IMR-90 (cell line): ENCODE results near the gene DCHS1. TPM values are rescaled to one million over a fixed set of nuclear protein-coding genes. Genes with fewer than 3 reads are reported as not detected.

Experiments used
- ATAC-seq: fragments of 200-7000 bp; cut with Tn5 transposase; 2 replicates; pipeline ENCODE4 v1.9.1; 2020; ENCODE audit warnings: low read depth, mild to moderate bottlenecking, moderate library complexity
- BruUV-seq: library from RNA; stranded (reverse); fragments of 400-500 nt; replicated peaks from 2 replicates; lab custom pipeline; 2021; lab: Mats Ljungman, UMichigan
- CTCF ChIA-PET: fragments of 300-600 bp; formaldehyde crosslinking; extraction: SDS; loops from one replicate; lab custom pipeline; 2021; ENCODE audit warnings: antibody characterized with exemption; lab: Yijun Ruan, JAX
- POLR2A ChIA-PET: fragments of 300-600 bp; sonication (Branson Sonifier 250); formaldehyde crosslinking; loops from one replicate; lab custom pipeline; 2022; ENCODE audit warnings: antibody characterized with exemption; ENCODE audit not compliant: unreplicated experiment; lab: Charles Lee
- DNase-seq: peaks from one replicate; pipeline ENCODE4 v3.0.0; 2013
- H2AFZ ChIP-seq: replicated peaks from 2 replicates; pipeline ENCODE3; 2013; ENCODE audit warnings: low read length, mild to moderate bottlenecking; ENCODE audit not compliant: poor library complexity
- H2AK5ac ChIP-seq: 2 replicates; pipeline ENCODE4 v1.6.1; 2013; ENCODE audit warnings: low read depth, low read length, inconsistent platforms
- H2AK9ac ChIP-seq: replicated peaks from 2 replicates; pipeline ENCODE3; 2013; ENCODE audit warnings: mild to moderate bottlenecking, low read depth, low read length, moderate library complexity; ENCODE audit not compliant: poor library complexity
- H2BK120ac ChIP-seq: 2 replicates; pipeline ENCODE4 v1.6.1; 2013; ENCODE audit warnings: low read depth, low read length, inconsistent platforms
- H2BK15ac ChIP-seq: 3 replicates; pipeline ENCODE4 v1.6.1; 2013; ENCODE audit warnings: low read depth, low read length, inconsistent platforms
- H2BK20ac ChIP-seq: 2 replicates; pipeline ENCODE4 v1.6.1; 2013; ENCODE audit warnings: low read depth, mild to moderate bottlenecking, inconsistent platforms, low read length, moderate library complexity
- H2BK5ac ChIP-seq: 2 replicates; pipeline ENCODE4 v1.6.1; 2013; ENCODE audit warnings: mild to moderate bottlenecking, low read depth, low read length, inconsistent platforms; ENCODE audit not compliant: poor library complexity, severe bottlenecking
- H3K14ac ChIP-seq: replicated peaks from 2 replicates; pipeline ENCODE4 v1.6.1; 2013; ENCODE audit warnings: low read depth, low read length, inconsistent platforms
- H3K18ac ChIP-seq: 2 replicates; pipeline ENCODE4 v1.6.1; 2013; ENCODE audit warnings: low read depth, low read length, control low read depth
- H3K23ac ChIP-seq: 2 replicates; pipeline ENCODE4 v1.6.1; 2013; ENCODE audit warnings: low read depth, low read length, inconsistent platforms
- H3K27ac ChIP-seq: 2 replicates; pipeline ENCODE4 v1.5.1; 2013; ENCODE audit warnings: mild to moderate bottlenecking, control low read depth, low read length; ENCODE audit not compliant: insufficient read depth
- H3K27me3 ChIP-seq: 2 replicates; pipeline ENCODE4 v1.6.1; 2013; ENCODE audit warnings: low read length; ENCODE audit not compliant: control insufficient read depth, insufficient read depth
- H3K36me3 ChIP-seq: 2 replicates; pipeline ENCODE4 v1.6.1; 2013; ENCODE audit warnings: low read length, mixed read lengths; ENCODE audit not compliant: control insufficient read depth, insufficient read depth
- H3K4ac ChIP-seq: 2 replicates; pipeline ENCODE4 v1.6.1; 2013; ENCODE audit warnings: low read depth, low read length, inconsistent platforms
- H3K4me1 ChIP-seq: 2 replicates; pipeline ENCODE4 v1.6.1; 2013; ENCODE audit warnings: low read length, mixed read lengths; ENCODE audit not compliant: control insufficient read depth, insufficient read depth
- H3K4me2 ChIP-seq: 2 replicates; pipeline ENCODE4 v1.6.1; 2013; ENCODE audit warnings: low read depth, mild to moderate bottlenecking, control low read depth, low read length, moderate library complexity
- H3K4me3 ChIP-seq: 2 replicates; pipeline ENCODE4 v1.5.1; 2013; ENCODE audit warnings: low read depth, mild to moderate bottlenecking, control low read depth, low read length, moderate library complexity; ENCODE audit not compliant: insufficient read depth
- H3K56ac ChIP-seq: 2 replicates; pipeline ENCODE4 v1.6.1; 2013; ENCODE audit warnings: low read length, inconsistent platforms; ENCODE audit not compliant: insufficient read depth; ENCODE audit errors: extremely low read depth
- H3K79me1 ChIP-seq, 2 experiments: 2 replicates each; pipeline ENCODE4 v1.6.1; 2013; ENCODE audit warnings: low read length in 2 of 2, inconsistent platforms in 1 of 2, low read depth in 1 of 2
- H3K9ac ChIP-seq: 2 replicates; pipeline ENCODE4 v1.6.1; 2013; ENCODE audit warnings: low read depth, low read length, control low read depth
- H3K9me1 ChIP-seq: 2 replicates; pipeline ENCODE4 v1.6.1; 2013; ENCODE audit warnings: low read length, inconsistent platforms; ENCODE audit not compliant: insufficient read depth
- H3K9me3 ChIP-seq: 2 replicates; pipeline ENCODE4 v1.6.1; 2013; ENCODE audit warnings: low read length; ENCODE audit not compliant: control insufficient read depth, insufficient read depth
- H4K20me1 ChIP-seq: 2 replicates; pipeline ENCODE4 v1.6.1; 2013; ENCODE audit warnings: low read length, inconsistent platforms; ENCODE audit not compliant: insufficient read depth
- H4K5ac ChIP-seq: 2 replicates; pipeline ENCODE4 v1.6.1; 2013; ENCODE audit warnings: mild to moderate bottlenecking, low read depth, low read length, control low read depth
- H4K8ac ChIP-seq, 2 experiments: 2 replicates each; pipeline ENCODE4 v1.6.1; 2013; ENCODE audit warnings: low read depth in 2 of 2, low read length in 2 of 2, control low read depth in 1 of 2, inconsistent platforms in 1 of 2
- H4K91ac ChIP-seq: 2 replicates; pipeline ENCODE4 v1.6.1; 2013; ENCODE audit warnings: low read depth, low read length, inconsistent platforms; ENCODE audit not compliant: insufficient read depth
- BHLHE40 ChIP-seq: fragments of 150-350 bp; IDR thresholded peaks from 2 replicates; pipeline ENCODE4 v1.6.1; 2016; ENCODE audit warnings: mild to moderate bottlenecking, low read depth, low read length
- CEBPB ChIP-seq: IDR thresholded peaks from 2 replicates; pipeline ENCODE4 v1.6.1; 2012; ENCODE audit warnings: low read depth, low read length, improper control_type of control experiment
- FOS ChIP-seq: fragments of 150-350 bp; IDR thresholded peaks from 2 replicates; pipeline ENCODE4 v1.6.1; 2016; ENCODE audit warnings: low read depth, low read length
- MAZ ChIP-seq: IDR thresholded peaks from 2 replicates; pipeline ENCODE4 v1.6.1; 2012; ENCODE audit warnings: low read depth, mild to moderate bottlenecking, low read length, improper control_type of control experiment, moderate library complexity, borderline replicate concordance
- MXI1 ChIP-seq: IDR thresholded peaks from 2 replicates; pipeline ENCODE4 v1.6.1; 2012; ENCODE audit warnings: low read depth, mild to moderate bottlenecking, low read length, moderate library complexity, borderline replicate concordance
- NFE2L2 ChIP-seq: fragments of 150-350 bp; IDR thresholded peaks from 2 replicates; pipeline ENCODE4 v1.6.1; 2016; ENCODE audit warnings: low read depth, mild to moderate bottlenecking, low read length
- POLR2A ChIP-seq: IDR thresholded peaks from 2 replicates; pipeline ENCODE4 v1.6.1; 2012; ENCODE audit warnings: mild to moderate bottlenecking, low read depth, low read length
- RCOR1 ChIP-seq: IDR thresholded peaks from 2 replicates; pipeline ENCODE4 v1.6.1; 2012; ENCODE audit warnings: mild to moderate bottlenecking, low read length, improper control_type of control experiment; ENCODE audit not compliant: insufficient replicate concordance
- RFX5 ChIP-seq: IDR thresholded peaks from 2 replicates; pipeline ENCODE4 v1.8.0; 2012; ENCODE audit warnings: low read depth, mild to moderate bottlenecking, low read length, moderate library complexity
- SMC3 ChIP-seq: fragments of 150-350 bp; IDR thresholded peaks from 2 replicates; pipeline ENCODE4 v1.6.1; 2016; ENCODE audit warnings: low read depth, mild to moderate bottlenecking, antibody characterized with exemption, low read length, moderate library complexity
- WGBS, 2 experiments: methylation state at CpG; one replicate each; pipeline versions ENCODE4 v1.1.5 to v1.1.7; 2013; ENCODE audit warnings: missing lambda C conversion rate in 2 of 2; ENCODE audit not compliant: insufficient read length in 1 of 2; ENCODE audit errors: extremely low coverage in 2 of 2; 5-methylcytosine and 5-hydroxymethylcytosine counted together
- dilution Hi-C: fragments of 300-500 bp; cut with HindIII; formaldehyde crosslinking; loops from one replicate; pipeline ENCODE4 v1.14.3; 2018; ENCODE audit warnings: low sequenced_read_pairs; ENCODE audit not compliant: unreplicated experiment
- in situ Hi-C: fragments of 300-500 bp; cut with MboI; formaldehyde crosslinking; loops from 3 replicates; pipeline ENCODE4 v1.14.3; 2019; ENCODE audit warnings: low sequenced_read_pairs, inconsistent platforms, mixed read lengths
- intact Hi-C: fragments of 100-400 bp; cut with micrococcal nuclease; formaldehyde crosslinking; loops from 2 replicates; pipeline ENCODE4 v1.10.0; 2022
- polyA plus RNA-seq, 3 experiments: library from polyadenylated mRNA; depleted of rRNA; stranded (reverse); fragments of >200 nt; gene quantifications; 2 replicates each; pipeline ENCODE4 v1.2.3, GENCODE V29; 2012; ENCODE audit warnings: low replicate concordance in 1 of 3
- total RNA-seq: library from RNA; depleted of rRNA; stranded (reverse); fragments of >200 nt; gene quantifications from 2 replicates; pipeline ENCODE4 v1.2.3, GENCODE V29; 2012
- TF ChIP-seq, protein P1 (sequence below): fragments of 150-350 bp; IDR thresholded peaks from 2 replicates; pipeline ENCODE4 v1.6.1; 2016; ENCODE audit warnings: low read depth, mild to moderate bottlenecking, low read length, moderate library complexity, borderline replicate concordance
- TF ChIP-seq, protein P2 (sequence below): conservative IDR thresholded peaks from 2 replicates; pipeline ENCODE4 v1.5.1; 2012; ENCODE audit warnings: mild to moderate bottlenecking, low read depth, low read length, improper control_type of control experiment

The DCHS1 gene
- total and polyA plus RNA-seq, 2 of the 4 experiments (the other 2 are of a cell fraction), result 1.4 to 3.3 TPM

DNA sequence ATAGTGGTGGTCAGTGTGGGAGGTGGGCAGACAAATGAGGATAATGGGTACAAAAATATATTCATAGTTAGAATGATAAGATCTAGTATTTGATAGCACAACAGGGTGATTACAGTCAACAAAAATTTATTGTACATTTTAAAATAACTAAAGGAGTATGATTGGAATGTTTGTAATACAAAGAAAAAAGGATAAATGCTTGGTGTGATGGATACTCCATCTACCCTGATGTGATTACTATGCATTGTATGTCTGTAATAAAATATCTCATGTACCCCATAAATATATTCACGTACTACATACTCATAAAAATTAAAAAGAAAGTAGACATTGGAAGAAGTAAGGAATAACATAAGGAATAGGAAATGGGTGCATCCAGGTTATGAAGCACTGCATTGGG is 67.6 kb downstream of the DCHS1 start:
- Histone ChIP-seq H2AFZ (no peak overlapping the region), H2BK120ac (no peak overlapping the region), H2AK9ac (no peak overlapping the region), H2BK15ac (no peak overlapping the region), H3K27me3 (no peaks in the 10 kb centered on the region), H3K4ac (no peak overlapping the region), H3K79me1 (peaks cover 0 to 2% of the 10 kb centered on the region in 2 experiments; a peak in 2 of 4 replicates), H3K9ac (no peak overlapping the region), H3K23ac (no peak overlapping the region), H3K4me1 (no peaks in the 10 kb centered on the region), H2BK20ac (no peak overlapping the region), H3K14ac (no peak overlapping the region), H3K36me3 (peaks cover 5% of the 10 kb centered on the region; the same call in 1 of the 2 replicates), H4K20me1 (no peaks in the 10 kb centered on the region; the same call in 1 of the 2 replicates), H3K9me3 (peaks cover 2% of the 10 kb centered on the region; the same call in 1 of the 2 replicates), H3K56ac (no peak overlapping the region), H3K27ac (no peak overlapping the region), H3K4me2 (no peak overlapping the region), H2BK5ac (no peak overlapping the region), H2AK5ac (no peak overlapping the region), H3K9me1 (no peaks in the 10 kb centered on the region), H4K5ac (no peak overlapping the region), H4K91ac (no peak overlapping the region), H3K4me3 (no peak overlapping the region), H3K18ac (no peak overlapping the region), H4K8ac (no peak overlapping the region)
- no peak for DNase-seq
- POLR2A ChIA-PET, result no interaction called here
- in situ Hi-C loops (no loop called here), dilution Hi-C loops (no loop called here), intact Hi-C loops (no loop called here)
- WGBS, 2 experiments, result no CpG with 5 or more reads among the region's 1 CpG
- no TSS peak for BruUV-seq
- no peak for ATAC-seq
- no peak for TF ChIP-seq RFX5
- TF ChIP-seq, protein P1, sequence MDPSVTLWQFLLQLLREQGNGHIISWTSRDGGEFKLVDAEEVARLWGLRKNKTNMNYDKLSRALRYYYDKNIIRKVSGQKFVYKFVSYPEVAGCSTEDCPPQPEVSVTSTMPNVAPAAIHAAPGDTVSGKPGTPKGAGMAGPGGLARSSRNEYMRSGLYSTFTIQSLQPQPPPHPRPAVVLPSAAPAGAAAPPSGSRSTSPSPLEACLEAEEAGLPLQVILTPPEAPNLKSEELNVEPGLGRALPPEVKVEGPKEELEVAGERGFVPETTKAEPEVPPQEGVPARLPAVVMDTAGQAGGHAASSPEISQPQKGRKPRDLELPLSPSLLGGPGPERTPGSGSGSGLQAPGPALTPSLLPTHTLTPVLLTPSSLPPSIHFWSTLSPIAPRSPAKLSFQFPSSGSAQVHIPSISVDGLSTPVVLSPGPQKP, result no peak
- TF ChIP-seq, protein P2, sequence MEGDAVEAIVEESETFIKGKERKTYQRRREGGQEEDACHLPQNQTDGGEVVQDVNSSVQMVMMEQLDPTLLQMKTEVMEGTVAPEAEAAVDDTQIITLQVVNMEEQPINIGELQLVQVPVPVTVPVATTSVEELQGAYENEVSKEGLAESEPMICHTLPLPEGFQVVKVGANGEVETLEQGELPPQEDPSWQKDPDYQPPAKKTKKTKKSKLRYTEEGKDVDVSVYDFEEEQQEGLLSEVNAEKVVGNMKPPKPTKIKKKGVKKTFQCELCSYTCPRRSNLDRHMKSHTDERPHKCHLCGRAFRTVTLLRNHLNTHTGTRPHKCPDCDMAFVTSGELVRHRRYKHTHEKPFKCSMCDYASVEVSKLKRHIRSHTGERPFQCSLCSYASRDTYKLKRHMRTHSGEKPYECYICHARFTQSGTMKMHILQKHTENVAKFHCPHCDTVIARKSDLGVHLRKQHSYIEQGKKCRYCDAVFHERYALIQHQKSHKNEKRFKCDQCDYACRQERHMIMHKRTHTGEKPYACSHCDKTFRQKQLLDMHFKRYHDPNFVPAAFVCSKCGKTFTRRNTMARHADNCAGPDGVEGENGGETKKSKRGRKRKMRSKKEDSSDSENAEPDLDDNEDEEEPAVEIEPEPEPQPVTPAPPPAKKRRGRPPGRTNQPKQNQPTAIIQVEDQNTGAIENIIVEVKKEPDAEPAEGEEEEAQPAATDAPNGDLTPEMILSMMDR, result no peak
- no peak for TF ChIP-seq BHLHE40
- no peak for TF ChIP-seq POLR2A
- TF ChIP-seq NFE2L2, result no peak
- no peak for TF ChIP-seq MAZ
- no peak for TF ChIP-seq SMC3
- no peak for TF ChIP-seq MXI1
- TF ChIP-seq CEBPB, result no peak
- TF ChIP-seq RCOR1, result no peak
- TF ChIP-seq FOS, result no peak
- CTCF ChIA-PET, result no interaction called here
